Liver (tissue), 3 donors: ENCODE results near the gene ASTN1.

Source experiments
- TAF1 ChIP-seq: conservative IDR thresholded peaks from 2 replicates; pipeline ENCODE4 v1.6.1; 2016; ENCODE audit warnings: antibody characterized with exemption, mild to moderate bottlenecking
- YY1 ChIP-seq: IDR thresholded peaks from 2 replicates; pipeline ENCODE4 v1.6.1; 2016; ENCODE audit warnings: antibody characterized with exemption, mild to moderate bottlenecking
- TF ChIP-seq, protein P1 (sequence below): fragments of 150-350 bp; IDR thresholded peaks from 2 replicates; pipeline ENCODE4 v1.5.1; 2017; ENCODE audit warnings: improper control_type of control experiment, low read depth, low read length; ENCODE audit not compliant: missing input control
- TF ChIP-seq, protein P2 (sequence below): IDR thresholded peaks from 2 replicates; pipeline ENCODE4 v1.6.1; 2016; ENCODE audit warnings: antibody characterized with exemption, mild to moderate bottlenecking
- TF ChIP-seq, protein P3 (sequence below): IDR thresholded peaks from 2 replicates; pipeline ENCODE4 v1.6.1; 2016; ENCODE audit warnings: antibody characterized with exemption
- donor health status: healthy.
- donor health status: healthy.

DNA sequence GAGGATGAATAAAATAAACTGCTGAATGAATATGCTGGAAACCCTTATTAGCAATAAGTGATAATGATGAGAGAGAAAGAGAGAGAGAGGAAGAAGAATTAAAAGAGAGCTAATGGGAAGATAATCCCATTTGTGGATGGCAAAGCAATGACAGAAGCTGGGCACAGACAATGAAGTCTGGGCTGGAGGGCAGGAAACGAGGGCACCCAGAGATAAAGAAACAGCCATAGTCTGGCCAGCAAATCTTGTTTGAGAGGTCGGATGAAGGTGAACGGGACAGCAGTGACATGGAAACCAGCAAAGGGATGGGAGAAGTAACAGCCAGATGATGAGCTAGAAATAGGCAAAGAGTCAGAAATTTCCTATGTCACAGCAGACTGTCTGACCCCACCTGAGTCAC is 155.9 kb downstream of the ASTN1 start:
- TF ChIP-seq, protein P1, sequence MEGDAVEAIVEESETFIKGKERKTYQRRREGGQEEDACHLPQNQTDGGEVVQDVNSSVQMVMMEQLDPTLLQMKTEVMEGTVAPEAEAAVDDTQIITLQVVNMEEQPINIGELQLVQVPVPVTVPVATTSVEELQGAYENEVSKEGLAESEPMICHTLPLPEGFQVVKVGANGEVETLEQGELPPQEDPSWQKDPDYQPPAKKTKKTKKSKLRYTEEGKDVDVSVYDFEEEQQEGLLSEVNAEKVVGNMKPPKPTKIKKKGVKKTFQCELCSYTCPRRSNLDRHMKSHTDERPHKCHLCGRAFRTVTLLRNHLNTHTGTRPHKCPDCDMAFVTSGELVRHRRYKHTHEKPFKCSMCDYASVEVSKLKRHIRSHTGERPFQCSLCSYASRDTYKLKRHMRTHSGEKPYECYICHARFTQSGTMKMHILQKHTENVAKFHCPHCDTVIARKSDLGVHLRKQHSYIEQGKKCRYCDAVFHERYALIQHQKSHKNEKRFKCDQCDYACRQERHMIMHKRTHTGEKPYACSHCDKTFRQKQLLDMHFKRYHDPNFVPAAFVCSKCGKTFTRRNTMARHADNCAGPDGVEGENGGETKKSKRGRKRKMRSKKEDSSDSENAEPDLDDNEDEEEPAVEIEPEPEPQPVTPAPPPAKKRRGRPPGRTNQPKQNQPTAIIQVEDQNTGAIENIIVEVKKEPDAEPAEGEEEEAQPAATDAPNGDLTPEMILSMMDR, result no peak
- TF ChIP-seq TAF1 (no peak), YY1 (no peak)
- TF ChIP-seq, protein P2, sequence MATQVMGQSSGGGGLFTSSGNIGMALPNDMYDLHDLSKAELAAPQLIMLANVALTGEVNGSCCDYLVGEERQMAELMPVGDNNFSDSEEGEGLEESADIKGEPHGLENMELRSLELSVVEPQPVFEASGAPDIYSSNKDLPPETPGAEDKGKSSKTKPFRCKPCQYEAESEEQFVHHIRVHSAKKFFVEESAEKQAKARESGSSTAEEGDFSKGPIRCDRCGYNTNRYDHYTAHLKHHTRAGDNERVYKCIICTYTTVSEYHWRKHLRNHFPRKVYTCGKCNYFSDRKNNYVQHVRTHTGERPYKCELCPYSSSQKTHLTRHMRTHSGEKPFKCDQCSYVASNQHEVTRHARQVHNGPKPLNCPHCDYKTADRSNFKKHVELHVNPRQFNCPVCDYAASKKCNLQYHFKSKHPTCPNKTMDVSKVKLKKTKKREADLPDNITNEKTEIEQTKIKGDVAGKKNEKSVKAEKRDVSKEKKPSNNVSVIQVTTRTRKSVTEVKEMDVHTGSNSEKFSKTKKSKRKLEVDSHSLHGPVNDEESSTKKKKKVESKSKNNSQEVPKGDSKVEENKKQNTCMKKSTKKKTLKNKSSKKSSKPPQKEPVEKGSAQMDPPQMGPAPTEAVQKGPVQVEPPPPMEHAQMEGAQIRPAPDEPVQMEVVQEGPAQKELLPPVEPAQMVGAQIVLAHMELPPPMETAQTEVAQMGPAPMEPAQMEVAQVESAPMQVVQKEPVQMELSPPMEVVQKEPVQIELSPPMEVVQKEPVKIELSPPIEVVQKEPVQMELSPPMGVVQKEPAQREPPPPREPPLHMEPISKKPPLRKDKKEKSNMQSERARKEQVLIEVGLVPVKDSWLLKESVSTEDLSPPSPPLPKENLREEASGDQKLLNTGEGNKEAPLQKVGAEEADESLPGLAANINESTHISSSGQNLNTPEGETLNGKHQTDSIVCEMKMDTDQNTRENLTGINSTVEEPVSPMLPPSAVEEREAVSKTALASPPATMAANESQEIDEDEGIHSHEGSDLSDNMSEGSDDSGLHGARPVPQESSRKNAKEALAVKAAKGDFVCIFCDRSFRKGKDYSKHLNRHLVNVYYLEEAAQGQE, result no peak
- TF ChIP-seq, protein P3, sequence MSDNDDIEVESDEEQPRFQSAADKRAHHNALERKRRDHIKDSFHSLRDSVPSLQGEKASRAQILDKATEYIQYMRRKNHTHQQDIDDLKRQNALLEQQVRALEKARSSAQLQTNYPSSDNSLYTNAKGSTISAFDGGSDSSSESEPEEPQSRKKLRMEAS, result no peak
